Vagina (tissue), 2 donors: ENCODE measurements around the gene NCOR2.

Source experiments
- CTCF ChIP-seq, 3 experiments: fragments of 450-650 bp in 2 of 3; fragments of 200-600 bp in 1 of 3; sonication (generic) in 1 of 3; IDR thresholded peaks; one replicate each; pipeline ENCODE4 v1.5.1; 2017 to 2019; ENCODE audit warnings: antibody characterized with exemption in 3 of 3, mild to moderate bottlenecking in 2 of 3, moderate library complexity in 2 of 3
- POLR2A ChIP-seq, 2 donors: fragments of 450-650 bp; IDR thresholded peaks; one replicate each; pipeline ENCODE4 v1.6.1; 2017; ENCODE audit warnings: antibody characterized with exemption in 2 of 2, mild to moderate bottlenecking in 2 of 2, moderate library complexity in 2 of 2
- POLR2AphosphoS5 ChIP-seq, 2 donors: sonication (generic); formaldehyde crosslinking; IDR thresholded peaks; one replicate each; pipeline ENCODE4 v1.9.0; 2017; ENCODE audit warnings: antibody characterized with exemption in 2 of 2, mild to moderate bottlenecking in 2 of 2, low read depth in 1 of 2; ENCODE audit not compliant: insufficient read depth in 1 of 2

GRCh38 chr12:124525927-124526692, 41.3 kb downstream of the NCOR2 start:
- no peak for TF ChIP-seq CTCF (IDR thresholded peaks at IDR 0.05)
- no peak for TF ChIP-seq POLR2A (IDR thresholded peaks at IDR 0.05)
- TF ChIP-seq POLR2AphosphoS5 (IDR thresholded peaks at IDR 0.05; ENCODE audit: insufficient read depth in 1 of 2, low read depth in 1 of 2): no peak
